Vagina (tissue), 2 donors: ENCODE measurements around the gene CERK. TPM values are rescaled to one million over a fixed set of nuclear protein-coding genes. Genes with fewer than 3 reads are reported as not detected.

Source experiments
- DNase-seq, 2 donors: peaks; one replicate each; pipeline ENCODE4 v3.0.0-alpha.2; 2017; ENCODE audit errors: extremely low spot score in 2 of 2
- H3K27ac ChIP-seq: fragments of 200-600 bp; sonication (generic); one replicate; pipeline ENCODE4 v1.5.1; 2019
- H3K27me3 ChIP-seq: fragments of 200-600 bp; sonication (generic); one replicate; pipeline ENCODE4 v1.5.1; 2019
- H3K36me3 ChIP-seq, 2 donors: fragments of 200-600 bp; sonication (generic); one replicate each; pipeline ENCODE4 v1.5.1; 2017 to 2019
- H3K4me1 ChIP-seq: fragments of 200-600 bp; sonication (generic); one replicate; pipeline ENCODE4 v1.5.1; 2019
- H3K4me3 ChIP-seq, 2 donors: fragments of 200-600 bp; sonication (generic); 1 replicate in 1 of 2; 2 replicates in 1 of 2; pipeline ENCODE4 v1.5.1; 2016 to 2019
- H3K9me3 ChIP-seq: fragments of 200-600 bp; sonication (generic); one replicate; pipeline ENCODE4 v1.5.1; 2019
- POLR2A ChIP-seq, 2 donors: fragments of 450-650 bp; IDR thresholded peaks; one replicate each; pipeline ENCODE4 v1.6.1; 2017; ENCODE audit warnings: antibody characterized with exemption in 2 of 2, mild to moderate bottlenecking in 2 of 2, moderate library complexity in 2 of 2
- POLR2AphosphoS5 ChIP-seq, 2 donors: sonication (generic); formaldehyde crosslinking; IDR thresholded peaks; one replicate each; pipeline ENCODE4 v1.9.0; 2017; ENCODE audit warnings: antibody characterized with exemption in 2 of 2, mild to moderate bottlenecking in 2 of 2, low read depth in 1 of 2; ENCODE audit not compliant: insufficient read depth in 1 of 2
- intact Hi-C: fragments of 100-400 bp; cut with DNase I; formaldehyde crosslinking; loops from one replicate; pipeline ENCODE4 v1.15.1; 2023
- total RNA-seq: library from RNA; depleted of rRNA; stranded (reverse); fragments of >200 nt; gene quantifications from one replicate; pipeline ENCODE4 v1.2.3, GENCODE V29; 2016
- TF ChIP-seq, protein P1 (sequence below), 3 experiments: fragments of 450-650 bp in 2 of 3; fragments of 200-600 bp in 1 of 3; sonication (generic) in 1 of 3; IDR thresholded peaks; one replicate each; pipeline ENCODE4 v1.5.1; 2017 to 2019; ENCODE audit warnings: antibody characterized with exemption in 3 of 3, mild to moderate bottlenecking in 2 of 3, moderate library complexity in 2 of 3

CERK gene
- total RNA-seq, 1 donor from 2014 or later = 37.3 TPM

DNA sequence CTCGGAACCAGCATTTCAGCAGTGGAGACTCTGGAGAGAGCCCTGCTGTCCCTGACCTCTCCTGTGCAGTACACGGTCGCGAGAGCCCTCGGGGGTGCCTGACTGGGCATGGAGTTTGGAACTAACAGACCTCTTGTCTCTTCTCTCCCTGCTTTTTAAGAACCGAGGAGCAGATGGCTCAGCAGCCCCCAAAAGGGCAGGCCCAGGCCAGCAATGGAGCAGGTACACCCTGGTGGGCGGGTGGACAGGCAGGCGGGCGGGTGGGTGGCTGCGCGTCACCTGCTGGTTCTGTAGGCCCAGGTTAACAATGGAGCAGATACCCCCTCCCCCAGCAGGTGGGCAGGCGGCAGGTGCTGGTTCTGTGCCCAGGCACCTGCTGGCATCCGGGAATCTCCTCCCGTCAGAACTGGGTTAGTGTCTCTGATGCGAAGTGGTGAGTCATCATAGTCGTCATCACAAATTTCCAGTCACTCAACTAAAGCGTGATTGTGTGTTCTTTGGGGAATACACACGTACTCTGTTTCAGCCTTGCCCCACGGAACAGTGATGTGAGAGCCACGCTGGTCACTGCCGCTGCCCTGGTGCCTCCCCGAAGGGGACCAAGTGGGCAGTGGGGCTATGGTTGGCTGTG lies 76.7 kb downstream of the CERK start:
- H3K27ac ChIP-seq = no peak overlapping the region
- intact Hi-C loops = no loop called here
- TF ChIP-seq POLR2AphosphoS5 (IDR thresholded peaks at IDR 0.05; ENCODE audit: insufficient read depth in 1 of 2, low read depth in 1 of 2) (peak in 1 of 2 donors; percentile 34), POLR2A (IDR thresholded peaks at IDR 0.05) (no peak)
- TF ChIP-seq, protein P1, sequence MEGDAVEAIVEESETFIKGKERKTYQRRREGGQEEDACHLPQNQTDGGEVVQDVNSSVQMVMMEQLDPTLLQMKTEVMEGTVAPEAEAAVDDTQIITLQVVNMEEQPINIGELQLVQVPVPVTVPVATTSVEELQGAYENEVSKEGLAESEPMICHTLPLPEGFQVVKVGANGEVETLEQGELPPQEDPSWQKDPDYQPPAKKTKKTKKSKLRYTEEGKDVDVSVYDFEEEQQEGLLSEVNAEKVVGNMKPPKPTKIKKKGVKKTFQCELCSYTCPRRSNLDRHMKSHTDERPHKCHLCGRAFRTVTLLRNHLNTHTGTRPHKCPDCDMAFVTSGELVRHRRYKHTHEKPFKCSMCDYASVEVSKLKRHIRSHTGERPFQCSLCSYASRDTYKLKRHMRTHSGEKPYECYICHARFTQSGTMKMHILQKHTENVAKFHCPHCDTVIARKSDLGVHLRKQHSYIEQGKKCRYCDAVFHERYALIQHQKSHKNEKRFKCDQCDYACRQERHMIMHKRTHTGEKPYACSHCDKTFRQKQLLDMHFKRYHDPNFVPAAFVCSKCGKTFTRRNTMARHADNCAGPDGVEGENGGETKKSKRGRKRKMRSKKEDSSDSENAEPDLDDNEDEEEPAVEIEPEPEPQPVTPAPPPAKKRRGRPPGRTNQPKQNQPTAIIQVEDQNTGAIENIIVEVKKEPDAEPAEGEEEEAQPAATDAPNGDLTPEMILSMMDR (IDR thresholded peaks at IDR 0.05) = no peak
- no peaks in the 10 kb centered on the region for H3K27me3 ChIP-seq
- no peak for DNase-seq
- H3K36me3 ChIP-seq = peaks cover 0 to 21% of the 10 kb centered on the region in 2 donors
- no peak overlapping the region for H3K4me3 ChIP-seq
- H3K9me3 ChIP-seq = no peaks in the 10 kb centered on the region
- no peaks in the 10 kb centered on the region for H3K4me1 ChIP-seq

DNA sequence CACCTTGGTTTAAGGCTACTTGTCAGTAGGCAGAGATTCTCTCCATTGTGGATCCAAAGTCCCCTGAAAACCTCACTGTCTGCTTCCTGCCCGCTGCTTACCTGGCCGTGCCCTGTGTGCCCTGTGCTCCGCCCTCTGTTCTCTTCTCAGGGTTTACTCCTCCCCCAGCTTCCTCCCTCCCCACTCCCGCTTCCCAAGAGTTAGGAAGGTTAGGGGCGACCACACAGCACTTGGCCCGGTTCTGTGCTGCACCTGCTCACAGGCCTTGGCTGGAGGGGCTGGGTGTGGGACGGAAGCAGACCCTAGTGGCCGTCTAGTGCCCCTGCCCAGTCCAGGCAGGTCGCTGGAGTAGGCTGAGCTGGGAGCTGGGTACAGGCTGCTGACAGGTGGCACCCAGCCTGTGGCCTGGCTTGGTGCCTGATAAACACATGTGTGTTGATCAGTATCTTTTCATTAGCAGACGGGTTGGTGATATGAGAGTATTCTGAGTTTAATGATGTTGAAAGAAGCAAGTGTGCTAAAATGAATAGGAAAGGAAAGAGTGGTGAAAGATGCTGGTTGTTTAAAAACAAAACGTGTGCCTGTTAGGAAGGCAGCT lies 77.3 kb downstream of the CERK start:
- intact Hi-C loops = no loop called here
- H3K27ac ChIP-seq = peak overlapping the region; percentile 15
- no peaks in the 10 kb centered on the region for H3K27me3 ChIP-seq
- no peak overlapping the region for H3K4me3 ChIP-seq
- H3K36me3 ChIP-seq = peaks cover 0 to 14% of the 10 kb centered on the region in 2 donors
- H3K4me1 ChIP-seq = no peaks in the 10 kb centered on the region
- TF ChIP-seq, protein P1 (IDR thresholded peaks at IDR 0.05) = no peak
- peak in 1 of 2 donors; percentile 18 for TF ChIP-seq POLR2AphosphoS5 (IDR thresholded peaks at IDR 0.05; ENCODE audit: insufficient read depth in 1 of 2, low read depth in 1 of 2)
- no peak for DNase-seq
- H3K9me3 ChIP-seq = no peaks in the 10 kb centered on the region

DNA sequence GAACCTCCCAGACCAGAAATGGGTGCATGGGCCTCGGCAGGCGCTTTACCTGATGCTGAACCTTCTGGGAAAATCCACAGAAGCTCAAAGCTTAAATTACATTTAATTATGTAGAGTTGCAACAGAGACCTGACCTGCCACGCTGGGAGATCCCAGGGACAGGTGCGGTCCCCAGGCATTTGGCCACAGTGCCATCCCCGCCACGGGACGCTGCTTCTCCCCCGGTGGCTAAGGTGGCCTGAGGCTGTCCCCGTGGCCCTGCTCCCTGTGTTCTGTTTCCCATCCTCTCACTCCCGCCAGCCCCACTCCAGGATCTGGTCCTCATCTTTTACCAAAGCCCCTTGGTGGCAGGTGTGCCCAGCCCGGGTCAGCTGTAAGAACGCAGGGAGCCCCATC lies 78.3 kb downstream of the CERK start:
- Histone ChIP-seq H3K27me3 (no peaks in the 10 kb centered on the region), H3K36me3 (peaks cover 0 to 8% of the 10 kb centered on the region in 2 donors), H3K27ac (no peak overlapping the region), H3K4me1 (peaks cover 8% of the 10 kb centered on the region), H3K9me3 (no peaks in the 10 kb centered on the region), H3K4me3 (no peak overlapping the region)
- intact Hi-C loops = no loop called here
- no peak for DNase-seq
- TF ChIP-seq, protein P1 (IDR thresholded peaks at IDR 0.05) = no peak
- TF ChIP-seq POLR2AphosphoS5 (IDR thresholded peaks at IDR 0.05; ENCODE audit: insufficient read depth in 1 of 2, low read depth in 1 of 2) = no peak
- no peak for TF ChIP-seq POLR2A (IDR thresholded peaks at IDR 0.05)

DNA sequence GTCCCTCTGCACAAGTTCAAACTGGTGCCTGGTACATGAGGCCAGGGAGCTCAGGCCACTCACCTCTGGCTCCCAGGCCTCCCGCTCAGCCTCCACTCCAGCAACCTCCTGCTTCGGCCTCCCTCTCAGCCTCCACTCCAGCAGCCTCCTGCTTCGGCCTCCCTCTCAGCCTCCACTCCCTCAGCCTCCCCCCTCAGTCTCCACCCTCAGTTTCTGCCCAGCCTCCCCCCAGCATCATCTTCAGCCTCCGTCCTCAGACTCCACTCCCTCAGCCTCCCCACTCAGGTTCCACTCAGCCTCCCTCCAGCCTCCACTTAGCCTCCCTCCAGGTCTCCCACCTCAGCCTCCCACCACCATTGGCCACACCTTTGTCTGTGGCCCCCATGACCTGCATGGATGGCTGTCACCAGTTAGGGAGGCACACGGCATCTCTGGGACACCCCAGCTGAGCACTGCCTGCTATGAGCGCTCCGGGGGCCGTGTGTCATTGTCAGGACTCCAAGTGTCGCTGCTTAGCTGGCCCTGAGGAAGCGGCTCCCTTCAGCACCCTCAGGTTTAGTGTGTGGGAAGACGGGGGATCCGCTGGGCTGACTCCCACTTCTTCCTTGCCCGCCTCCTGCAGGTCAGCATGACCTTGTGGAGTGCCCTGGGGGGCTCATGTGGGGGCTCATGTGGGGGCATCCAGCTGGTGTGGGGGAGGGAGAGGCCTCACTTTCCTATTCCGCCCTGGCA lies 78.8 kb downstream of the CERK start:
- no peak overlapping the region for H3K4me3 ChIP-seq
- peaks cover 0 to 2% of the 10 kb centered on the region in 2 donors for H3K36me3 ChIP-seq
- H3K27ac ChIP-seq = no peak overlapping the region
- DNase-seq = no peak
- peaks cover 8% of the 10 kb centered on the region for H3K4me1 ChIP-seq
- no peaks in the 10 kb centered on the region for H3K9me3 ChIP-seq
- no peaks in the 10 kb centered on the region for H3K27me3 ChIP-seq
- intact Hi-C loops = no loop called here
- TF ChIP-seq, protein P1 (IDR thresholded peaks at IDR 0.05) = no peak
- no peak for TF ChIP-seq POLR2AphosphoS5 (IDR thresholded peaks at IDR 0.05; ENCODE audit: insufficient read depth in 1 of 2, low read depth in 1 of 2)
